OCI-LY3 (cell line): ENCODE data around the gene JCAD.

Source experiments
- EZH2phosphoT487 ChIP-seq: fragments of 200-600 bp; shearing (Covaris generic); IDR thresholded peaks from 2 replicates; pipeline ENCODE4 v1.6.1; 2018; ENCODE audit warnings: antibody characterized with exemption, mixed run types, low read depth
- TF ChIP-seq, protein P1 (sequence below): fragments of 200-600, 300-600 bp; sonication (generic); IDR thresholded peaks from 2 replicates; pipeline ENCODE4 v1.5.1; 2014; ENCODE audit warnings: antibody characterized with exemption, low read length, low read depth

DNA sequence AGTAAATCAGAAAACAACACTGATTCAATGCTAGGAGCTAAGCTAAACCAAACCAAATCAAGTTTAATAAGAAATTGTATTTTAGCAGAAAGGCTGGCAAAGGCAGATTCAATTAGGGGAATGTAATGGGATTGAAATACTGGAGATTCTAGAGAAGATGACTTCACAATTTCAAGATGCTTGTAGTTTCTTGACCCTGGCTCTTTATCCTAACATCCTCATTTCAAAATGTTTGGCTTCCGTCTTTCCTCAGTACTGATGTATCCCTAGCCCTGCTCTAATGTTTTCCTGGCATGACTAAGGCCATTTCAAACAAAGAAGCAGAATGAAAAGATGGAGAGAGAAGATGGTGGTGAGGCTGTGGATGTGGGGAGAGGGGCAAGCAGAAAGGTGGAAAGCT lies 2.7 kb upstream of the JCAD start:
- TF ChIP-seq, protein P1, sequence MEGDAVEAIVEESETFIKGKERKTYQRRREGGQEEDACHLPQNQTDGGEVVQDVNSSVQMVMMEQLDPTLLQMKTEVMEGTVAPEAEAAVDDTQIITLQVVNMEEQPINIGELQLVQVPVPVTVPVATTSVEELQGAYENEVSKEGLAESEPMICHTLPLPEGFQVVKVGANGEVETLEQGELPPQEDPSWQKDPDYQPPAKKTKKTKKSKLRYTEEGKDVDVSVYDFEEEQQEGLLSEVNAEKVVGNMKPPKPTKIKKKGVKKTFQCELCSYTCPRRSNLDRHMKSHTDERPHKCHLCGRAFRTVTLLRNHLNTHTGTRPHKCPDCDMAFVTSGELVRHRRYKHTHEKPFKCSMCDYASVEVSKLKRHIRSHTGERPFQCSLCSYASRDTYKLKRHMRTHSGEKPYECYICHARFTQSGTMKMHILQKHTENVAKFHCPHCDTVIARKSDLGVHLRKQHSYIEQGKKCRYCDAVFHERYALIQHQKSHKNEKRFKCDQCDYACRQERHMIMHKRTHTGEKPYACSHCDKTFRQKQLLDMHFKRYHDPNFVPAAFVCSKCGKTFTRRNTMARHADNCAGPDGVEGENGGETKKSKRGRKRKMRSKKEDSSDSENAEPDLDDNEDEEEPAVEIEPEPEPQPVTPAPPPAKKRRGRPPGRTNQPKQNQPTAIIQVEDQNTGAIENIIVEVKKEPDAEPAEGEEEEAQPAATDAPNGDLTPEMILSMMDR: no peak
- TF ChIP-seq EZH2phosphoT487: no peak
